NB4 (cell line): Measurements from ENCODE around the gene PLD2.

Experiments used
- DNase-seq: peaks from one replicate; pipeline ENCODE4 v3.0.0; 2010; ENCODE audit warnings: low read depth
- H3K4me3 ChIP-seq: one replicate; pipeline ENCODE4 v1.5.1; 2011; ENCODE audit warnings: mild to moderate bottlenecking, low read depth, low read length, moderate library complexity
- CTCF ChIP-seq: IDR thresholded peaks from one replicate; pipeline ENCODE4 v1.5.1; 2012; ENCODE audit warnings: low read depth, low read length
- MYC ChIP-seq: IDR thresholded peaks from 2 replicates; pipeline ENCODE4 v1.6.1; 2011; ENCODE audit warnings: low read depth, low read length
- POLR2A ChIP-seq: IDR thresholded peaks from 2 replicates; pipeline ENCODE4 v1.6.1; 2011; ENCODE audit warnings: mild to moderate bottlenecking; ENCODE audit not compliant: insufficient read length; ENCODE audit errors: extremely low read depth
- TF ChIP-seq, protein P1 (sequence below): IDR thresholded peaks from 2 replicates; pipeline ENCODE4 v1.6.1; 2011; ENCODE audit warnings: low read depth, low read length

The PLD2 gene

DNA sequence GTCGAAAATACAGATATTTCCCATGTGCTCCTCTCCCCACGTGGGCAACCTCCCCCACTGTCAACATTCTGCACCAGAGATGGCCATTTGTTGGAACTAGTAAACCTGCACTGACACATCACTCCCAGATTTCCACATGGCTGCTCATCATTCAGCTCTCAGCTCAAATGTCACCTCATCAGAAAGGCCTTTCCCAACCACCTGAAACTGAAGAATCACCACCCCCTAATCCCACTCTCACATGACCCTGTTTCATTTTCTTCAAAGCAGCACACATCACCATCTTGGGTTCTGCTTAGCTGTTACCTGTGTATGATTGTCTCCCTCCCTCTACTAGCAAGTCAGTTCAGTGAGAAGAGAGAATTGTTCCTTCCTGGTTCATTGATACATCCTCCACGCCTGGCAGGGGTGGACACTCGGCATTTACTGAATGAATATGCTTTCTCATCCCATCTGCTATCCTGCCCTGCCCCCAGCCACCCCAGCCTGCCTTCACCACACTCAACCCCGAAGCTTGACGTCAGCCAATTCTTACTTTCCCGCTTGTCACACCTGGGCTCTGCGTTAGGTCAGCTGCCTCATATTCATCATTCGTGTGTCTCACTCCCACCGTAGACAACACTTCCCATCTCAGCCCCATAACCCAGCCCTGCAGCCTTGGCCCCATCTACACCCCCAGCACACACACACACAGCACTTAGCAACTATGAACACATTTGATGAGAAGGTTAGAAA is 6.3 kb upstream of the PLD2 start:
- H3K4me3 ChIP-seq: no peak overlapping the region
- no peak for DNase-seq
- TF ChIP-seq, protein P1, sequence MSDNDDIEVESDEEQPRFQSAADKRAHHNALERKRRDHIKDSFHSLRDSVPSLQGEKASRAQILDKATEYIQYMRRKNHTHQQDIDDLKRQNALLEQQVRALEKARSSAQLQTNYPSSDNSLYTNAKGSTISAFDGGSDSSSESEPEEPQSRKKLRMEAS: no peak

- DNase-seq: no peak
Observed at GRCh38 chr17:4802228-4802627, 4.7 kb upstream of the PLD2 start, which contains the start of gene C17orf114. Gene C17orf114, minus strand, starts transcription at chr17:4802328.

GRCh38 chr17:4806456-4806776 is 536 bp upstream of the PLD2 start:
- no peak for TF ChIP-seq POLR2A
- no peak for TF ChIP-seq MYC
- no peak for TF ChIP-seq CTCF
- TF ChIP-seq, protein P1: no peak
- no peak for DNase-seq
- peak overlapping the region; percentile 63 for H3K4me3 ChIP-seq

More at GRCh38 chr17:4802228-4802627, 4.7 kb upstream of the PLD2 start, which contains the start of gene C17orf114:
- no peak within 1 kb of the TSS for H3K4me3 ChIP-seq
- no peak for TF ChIP-seq MYC
- TF ChIP-seq, protein P1: no peak
- no peak for TF ChIP-seq POLR2A
- no peak for TF ChIP-seq CTCF

DNA sequence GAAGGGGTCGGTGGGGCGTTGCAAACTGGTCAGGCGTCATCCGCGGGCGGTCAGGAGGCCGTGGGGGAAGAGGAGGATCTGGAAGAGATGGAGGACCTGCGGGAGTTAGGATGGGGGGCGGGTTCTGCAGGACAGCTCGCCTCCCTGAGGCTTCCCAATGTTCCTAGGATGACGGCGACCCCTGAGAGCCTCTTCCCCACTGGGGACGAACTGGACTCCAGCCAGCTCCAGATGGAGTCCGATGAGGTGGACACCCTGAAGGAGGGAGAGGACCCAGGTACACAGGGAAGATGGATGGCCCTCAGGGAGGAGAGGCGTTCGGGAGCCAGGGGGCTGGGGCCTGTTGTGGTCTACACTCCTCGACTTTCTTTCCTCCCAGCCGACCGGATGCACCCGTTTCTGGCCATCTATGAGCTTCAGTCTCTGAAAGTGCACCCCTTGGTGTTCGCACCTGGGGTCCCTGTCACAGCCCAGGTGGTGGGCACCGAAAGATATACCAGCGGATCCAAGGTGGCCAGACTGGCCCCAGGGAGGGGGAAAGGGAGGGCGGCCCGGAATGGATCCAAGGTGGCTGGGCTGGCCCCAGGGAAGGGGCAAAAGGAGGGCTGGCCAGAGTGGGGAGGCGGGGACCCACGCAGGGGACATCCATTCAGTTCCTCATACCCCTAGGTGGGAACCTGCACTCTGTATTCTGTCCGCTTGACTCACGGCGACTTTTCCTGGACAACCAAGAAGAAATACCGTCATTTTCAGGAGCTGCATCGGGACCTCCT is 839 bp downstream of the PLD2 start:
- TF ChIP-seq POLR2A (no peak), CTCF (no peak), MYC (no peak)
- TF ChIP-seq, protein P1: no peak
- H3K4me3 ChIP-seq: no peak overlapping the region

GRCh38 chr17:4808378-4808767 is 1.4 kb downstream of the PLD2 start:
- TF ChIP-seq CTCF (no peak), POLR2A (no peak), MYC (no peak)
- TF ChIP-seq, protein P1: no peak
- no peak overlapping the region for H3K4me3 ChIP-seq
- no peak for DNase-seq

More for the DNA sequence above, 839 bp downstream of the PLD2 start:
- no peak for DNase-seq

DNA sequence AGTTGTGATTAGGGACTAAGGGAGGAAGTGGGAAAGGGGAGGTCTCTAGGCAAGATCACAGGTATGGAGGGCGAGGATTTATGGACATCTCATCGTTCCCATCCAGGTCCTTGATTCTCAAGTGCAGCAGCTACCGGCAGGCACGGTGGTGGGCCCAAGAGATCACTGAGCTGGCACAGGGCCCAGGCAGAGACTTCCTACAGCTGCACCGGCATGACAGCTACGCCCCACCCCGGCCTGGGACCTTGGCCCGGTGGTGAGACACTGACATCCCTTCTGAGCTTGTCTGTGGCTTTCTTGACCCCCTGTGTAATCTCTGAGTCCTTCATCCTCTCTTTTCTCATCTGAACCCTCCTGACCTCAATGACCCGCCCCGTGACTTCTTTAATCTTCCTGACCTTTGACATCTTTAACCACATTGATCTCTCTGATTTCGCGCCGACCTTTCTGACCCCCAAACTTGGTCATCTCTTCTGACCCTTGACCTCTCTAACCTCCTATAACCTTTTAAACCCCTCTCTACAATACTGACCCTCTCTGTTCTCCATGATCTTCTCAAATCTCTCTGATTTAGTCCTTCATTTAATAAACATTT is 3.8 kb downstream of the PLD2 start:
- TF ChIP-seq MYC: no peak
- TF ChIP-seq, protein P1: no peak
- TF ChIP-seq POLR2A: no peak
- no peak for TF ChIP-seq CTCF
- H3K4me3 ChIP-seq: no peak overlapping the region
- no peak for DNase-seq
